ENCODE data around the gene TPI1.
A peak's percentile ranks its signal among the peaks of the same experiment; 100 is the strongest.
"Not testable (repeated sequence)": the region's sequence is repeated elsewhere in the genome, so short reads cannot be mapped to it uniquely, and the experiment has no call there.

The TPI1 gene

DNA sequence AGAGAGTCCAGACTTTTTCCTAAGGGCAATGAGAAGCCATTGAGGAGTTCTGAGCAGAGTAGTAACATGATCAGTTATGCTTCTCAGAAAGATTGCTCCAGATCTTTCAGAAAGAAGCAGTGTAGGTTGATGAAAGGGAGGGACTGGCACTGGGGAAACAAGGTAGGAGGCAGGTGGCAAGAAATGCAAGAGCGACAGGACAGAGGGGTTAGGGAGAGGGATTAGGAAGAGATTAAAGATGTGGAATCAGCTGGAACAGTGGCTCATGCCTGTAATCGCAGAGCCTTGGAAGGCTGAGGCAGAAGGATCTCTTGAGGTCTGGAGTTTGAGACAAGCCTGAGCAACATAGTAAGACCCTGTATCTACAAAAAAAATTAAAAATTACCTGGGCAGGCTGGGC lies 19.7 kb upstream of the TPI1 start:
- DNase-seq (ENCODE audit: low spot score): no peak

DNA sequence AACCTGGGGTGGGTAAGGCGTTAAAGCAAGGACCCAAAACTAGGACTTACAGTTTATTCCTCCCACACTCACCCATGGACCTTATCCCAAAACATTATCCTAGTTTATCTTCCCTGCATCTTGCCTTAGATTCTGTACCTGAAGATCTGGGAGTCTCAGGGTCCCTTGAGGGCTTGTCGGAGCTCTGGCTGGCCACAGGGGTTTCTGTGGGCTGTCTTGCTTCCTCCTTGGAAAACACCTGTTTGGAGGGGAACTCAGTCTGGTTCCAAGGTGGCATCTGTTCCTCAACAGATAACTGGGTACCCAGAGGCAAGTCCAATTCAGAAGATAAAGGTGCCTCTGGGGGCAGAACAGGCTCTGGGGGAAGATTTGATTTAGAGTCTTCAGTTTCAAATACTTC lies 17.9 kb upstream of the TPI1 start:
- DNase-seq (ENCODE audit: low spot score): no peak

DNA sequence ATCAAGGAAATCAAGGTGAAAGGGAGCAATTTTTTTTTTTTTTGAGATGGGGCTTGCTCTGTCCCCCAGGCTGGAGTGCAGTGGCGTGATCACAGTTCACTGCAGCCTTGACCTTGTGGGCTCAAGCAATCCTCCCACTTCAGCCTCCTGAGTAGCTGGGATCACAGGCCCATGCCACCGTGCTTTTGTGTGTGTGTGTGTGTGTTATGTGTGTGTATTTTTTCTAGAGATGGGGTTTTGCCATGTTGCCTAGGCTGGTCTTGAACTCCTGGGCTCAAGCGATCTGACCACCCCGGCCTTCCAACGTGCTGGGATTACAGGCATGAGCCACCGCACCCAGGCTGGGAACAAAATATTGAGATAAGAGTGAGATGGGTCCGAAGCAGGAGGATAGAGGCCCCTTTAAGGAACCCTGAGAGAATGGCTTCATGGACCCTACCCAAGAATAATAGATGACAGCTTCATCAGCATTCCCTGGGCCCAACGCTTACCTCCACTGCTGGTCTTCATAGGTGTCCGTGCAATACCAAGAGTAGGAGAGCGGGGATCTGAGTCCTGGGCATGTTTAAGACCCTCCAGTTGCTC lies 17.3 kb upstream of the TPI1 start:
- DNase-seq (ENCODE audit: low spot score): no peak

DNA sequence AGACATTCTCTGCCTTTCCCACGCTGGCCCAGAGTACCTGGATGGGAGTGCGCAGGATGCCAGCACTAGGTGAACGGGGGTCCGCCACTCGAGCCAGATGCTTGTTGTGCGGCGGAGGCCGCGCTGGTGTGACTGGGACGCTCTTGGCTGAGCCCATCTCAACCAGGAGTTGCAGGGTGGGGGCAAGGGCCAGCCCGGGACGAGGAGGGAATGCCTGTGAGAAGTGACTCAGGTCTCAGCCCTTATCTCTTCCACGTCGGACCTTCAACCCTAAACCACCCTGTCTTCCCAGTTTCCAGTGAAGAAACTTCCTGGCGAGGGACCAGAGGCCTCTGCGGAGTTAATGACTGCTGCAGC lies 16.6 kb upstream of the TPI1 start:
- no peak for DNase-seq (ENCODE audit: low spot score)

DNA sequence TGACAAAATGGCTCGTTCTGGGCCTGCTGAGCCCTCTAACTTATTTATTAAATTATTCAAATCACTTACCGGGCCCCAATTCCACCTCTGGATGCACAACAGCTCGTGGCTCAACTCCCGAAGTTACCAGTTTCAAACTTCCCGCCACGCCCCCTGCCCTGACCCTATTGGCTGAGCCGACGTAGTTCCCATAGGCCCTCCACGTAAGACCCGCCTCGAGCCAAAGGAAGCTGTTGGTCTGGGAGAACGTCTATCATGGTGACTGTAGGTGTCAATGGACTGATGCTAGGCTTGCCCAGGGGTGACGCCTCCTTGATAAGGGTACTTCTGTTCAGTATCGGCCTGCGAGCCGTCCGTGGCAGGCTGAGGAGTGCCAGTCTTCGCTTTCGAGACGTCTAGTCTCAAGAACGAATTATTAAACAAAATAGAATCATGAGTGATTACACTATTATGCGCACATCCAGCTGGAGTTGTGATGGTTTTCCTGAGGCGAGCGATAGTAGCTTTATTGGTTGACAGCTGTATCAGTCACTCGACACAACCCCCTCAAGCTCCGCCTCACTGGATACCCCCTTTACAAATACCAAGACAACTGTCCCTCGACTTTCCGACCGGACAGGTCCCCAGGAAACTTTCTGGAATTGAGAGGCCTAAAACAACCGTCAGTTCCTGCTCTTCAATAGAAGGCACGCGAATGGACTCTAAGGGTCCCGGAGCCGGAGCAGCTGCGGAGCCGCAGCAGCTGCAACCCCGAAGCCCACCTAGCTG lies 16.0 kb upstream of the TPI1 start, which contains the start of gene CDCA3:
Gene CDCA3, minus strand, starts transcription at position 134 of the 768 bp plus-strand sequence. CDS start 334 bp downstream, outside the sequence.
- peak; percentile 98 for DNase-seq (ENCODE audit: low spot score)

DNA sequence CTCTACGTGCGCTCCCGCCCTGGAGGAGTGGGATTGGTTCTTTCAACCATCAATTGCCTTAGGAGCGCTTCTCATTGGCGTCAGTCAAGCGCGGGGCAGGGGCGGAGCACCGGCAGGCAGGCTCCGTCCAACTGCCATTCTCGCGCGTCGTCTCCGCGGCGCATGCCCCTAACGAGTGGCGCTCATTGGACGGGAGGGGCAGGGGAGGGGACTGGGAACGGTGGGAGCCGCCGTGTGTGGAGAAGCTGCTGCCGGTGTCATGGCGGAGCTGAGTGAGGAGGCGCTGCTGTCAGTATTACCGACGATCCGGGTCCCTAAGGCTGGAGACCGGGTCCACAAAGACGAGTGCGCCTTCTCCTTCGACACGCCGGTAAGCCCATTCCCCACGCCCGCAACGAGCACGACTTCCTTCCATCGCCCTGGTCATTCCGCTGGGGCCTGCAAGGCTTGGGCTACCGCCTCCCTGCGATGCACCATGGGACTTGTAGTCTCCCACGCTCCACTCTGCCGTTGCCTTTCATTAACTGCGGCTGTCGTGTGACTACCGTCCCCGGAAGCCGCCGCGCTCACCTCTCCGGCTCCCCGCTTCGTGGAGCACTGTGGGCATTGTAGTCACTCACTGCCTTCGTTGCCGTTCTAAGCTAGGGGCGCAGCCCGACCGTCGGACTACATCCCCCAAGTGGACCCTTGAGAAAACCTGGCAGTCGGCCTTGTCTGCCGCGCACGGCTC lies 15.2 kb upstream of the TPI1 start, which contains the start of gene USP5:
Gene USP5, plus strand, starts transcription at position 230 of the 730 bp plus-strand sequence. Its CDS starts 30 bp downstream, at position 260.
- DNase-seq (ENCODE audit: low spot score): peak; percentile 100

DNA sequence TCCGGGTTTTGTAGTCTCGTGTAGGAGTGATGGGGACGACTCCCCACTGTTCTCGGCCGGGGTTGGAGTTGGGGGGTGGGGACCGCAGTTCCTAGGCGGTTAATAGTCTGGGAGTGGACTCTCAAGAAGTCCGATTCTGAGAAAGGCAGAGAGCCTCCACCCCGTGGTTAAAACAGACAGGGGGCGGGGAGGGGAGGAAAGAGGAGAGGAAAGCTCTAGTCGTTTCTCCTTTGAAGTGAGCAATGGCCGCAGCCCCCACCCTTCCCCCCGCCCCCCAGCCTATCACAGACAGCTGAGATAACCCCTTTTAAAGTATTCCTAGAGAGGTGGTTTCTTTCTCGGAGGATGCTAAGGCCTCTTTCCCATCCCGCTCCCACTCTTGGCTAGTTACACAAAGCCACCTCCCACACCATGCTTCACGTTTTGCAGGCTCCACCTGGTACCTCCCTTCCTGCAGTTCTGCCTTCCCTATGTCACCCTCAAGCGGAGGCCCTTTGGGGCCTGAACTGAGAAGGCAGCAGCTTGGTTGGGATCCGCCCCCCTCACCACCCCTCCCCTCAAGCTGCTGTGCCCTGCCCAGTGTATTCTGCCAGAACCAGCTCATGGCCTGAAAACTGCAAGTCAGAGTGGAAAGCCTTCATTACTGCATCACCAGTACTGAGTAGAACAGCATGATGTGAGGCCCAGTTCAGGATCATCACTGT lies 14.5 kb upstream of the TPI1 start:
- DNase-seq (ENCODE audit: low spot score): peak; percentile 37

DNA sequence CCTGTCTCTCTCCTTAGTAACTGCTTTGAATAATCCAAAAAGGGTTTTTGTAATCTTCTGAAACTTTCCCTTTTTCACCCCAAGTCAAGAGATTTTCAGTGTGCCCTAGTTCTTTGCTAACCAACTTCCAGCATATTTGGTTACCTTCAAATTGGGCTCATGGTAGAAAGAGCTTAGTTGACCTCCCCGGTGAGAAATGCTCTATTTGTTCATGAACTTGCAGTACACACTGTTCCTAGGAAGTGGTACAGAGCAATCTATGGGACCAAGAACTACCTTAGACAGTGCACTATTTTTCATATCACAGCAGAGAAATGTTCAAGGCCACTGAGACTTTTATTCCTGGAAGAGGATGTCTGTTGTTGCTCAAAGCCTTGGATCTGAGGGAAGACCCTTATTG lies 13.7 kb upstream of the TPI1 start:
- DNase-seq (ENCODE audit: low spot score): no peak

DNA sequence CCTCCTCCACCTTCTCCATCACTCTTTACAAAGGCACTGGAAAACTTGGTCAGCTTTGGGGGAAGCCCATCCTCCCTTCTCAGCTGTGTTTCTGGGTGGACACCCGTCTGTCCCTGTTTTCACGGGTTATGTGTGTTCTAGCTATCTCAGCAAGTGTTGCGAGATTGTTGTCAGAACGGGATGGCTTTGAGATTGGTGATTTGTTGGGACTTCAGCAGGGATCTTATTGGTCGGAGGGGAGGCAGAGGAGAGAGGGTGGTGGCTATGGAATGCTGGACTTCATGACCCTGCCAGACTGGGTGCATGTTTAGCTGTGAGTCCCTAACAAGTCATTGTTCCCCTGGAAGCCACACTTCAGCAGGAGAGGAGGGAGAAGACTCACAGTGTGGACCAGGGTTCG lies 13.3 kb upstream of the TPI1 start:
- DNase-seq (ENCODE audit: low spot score): no peak

DNA sequence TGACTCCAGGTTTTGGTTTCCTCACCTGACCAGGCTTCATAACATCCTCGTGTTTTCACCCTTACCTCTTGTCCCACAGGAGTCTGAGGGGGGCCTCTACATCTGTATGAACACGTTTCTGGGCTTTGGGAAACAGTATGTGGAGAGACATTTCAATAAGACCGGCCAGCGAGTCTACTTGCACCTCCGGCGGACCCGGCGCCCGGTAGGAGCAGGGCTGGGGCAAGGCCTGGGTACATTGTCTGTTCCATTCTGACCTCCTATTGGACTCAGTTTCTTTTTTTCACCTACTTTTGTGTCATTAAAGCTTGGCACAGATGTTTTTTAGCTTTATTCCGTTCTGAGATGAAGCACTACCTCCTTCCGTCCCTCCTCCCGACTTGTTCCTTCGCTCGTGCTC lies 12.0 kb upstream of the TPI1 start:
- DNase-seq (ENCODE audit: low spot score): no peak

DNA sequence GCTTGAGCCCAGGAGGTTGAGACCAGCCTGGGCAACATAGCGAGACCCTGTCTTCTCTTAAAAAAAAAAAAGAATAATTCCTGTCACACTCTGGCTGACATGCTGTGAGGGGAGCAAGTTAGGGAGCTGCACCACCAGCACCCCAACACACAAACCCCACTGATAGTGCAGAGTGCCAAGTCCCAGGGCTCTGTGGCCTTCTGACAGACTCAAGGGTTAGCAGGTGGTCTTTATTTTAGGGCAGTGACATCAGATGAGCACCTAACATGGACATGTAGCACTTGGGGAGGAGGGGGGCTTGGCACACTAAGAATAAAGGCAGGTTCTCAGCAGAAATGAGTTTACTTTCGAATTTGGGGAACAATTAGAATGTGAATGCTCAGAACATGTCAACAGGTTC lies 8.5 kb upstream of the TPI1 start:
- no peak for DNase-seq (ENCODE audit: low spot score)

DNA sequence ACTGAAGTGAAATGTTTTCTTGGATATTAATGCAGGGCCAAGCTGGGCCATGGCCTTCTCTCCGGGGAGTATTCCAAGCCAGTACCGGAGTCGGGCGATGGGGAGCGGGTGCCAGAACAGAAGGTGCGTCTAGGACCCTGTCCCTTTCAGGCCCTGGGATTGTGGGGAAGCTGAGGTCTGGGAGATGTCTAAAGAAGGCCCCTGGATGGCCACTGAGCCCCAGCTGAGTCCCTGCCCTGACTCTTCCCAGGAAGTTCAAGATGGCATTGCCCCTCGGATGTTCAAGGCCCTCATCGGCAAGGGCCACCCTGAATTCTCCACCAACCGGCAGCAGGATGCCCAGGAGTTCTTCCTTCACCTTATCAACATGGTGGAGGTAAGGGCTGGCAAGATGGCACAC lies 7.2 kb upstream of the TPI1 start:
- no peak for DNase-seq (ENCODE audit: low spot score)

DNA sequence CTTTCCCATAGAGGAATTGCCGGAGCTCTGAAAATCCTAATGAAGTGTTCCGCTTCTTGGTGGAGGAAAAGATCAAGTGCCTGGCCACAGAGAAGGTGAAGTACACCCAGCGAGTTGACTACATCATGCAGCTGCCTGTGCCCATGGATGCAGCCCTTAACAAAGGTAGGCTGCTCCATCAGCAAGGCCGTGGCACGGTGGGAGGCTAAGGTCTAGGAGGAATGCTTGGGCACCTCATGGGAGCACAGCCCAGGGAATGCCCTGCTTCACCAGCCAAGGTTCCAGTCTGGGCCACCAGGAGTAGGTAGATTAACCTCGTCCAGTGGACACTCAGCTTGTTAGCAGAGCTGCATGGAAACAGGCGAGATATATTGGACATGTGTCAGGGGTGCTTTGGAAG lies 6.4 kb upstream of the TPI1 start:
- DNase-seq (ENCODE audit: low spot score): no peak

DNA sequence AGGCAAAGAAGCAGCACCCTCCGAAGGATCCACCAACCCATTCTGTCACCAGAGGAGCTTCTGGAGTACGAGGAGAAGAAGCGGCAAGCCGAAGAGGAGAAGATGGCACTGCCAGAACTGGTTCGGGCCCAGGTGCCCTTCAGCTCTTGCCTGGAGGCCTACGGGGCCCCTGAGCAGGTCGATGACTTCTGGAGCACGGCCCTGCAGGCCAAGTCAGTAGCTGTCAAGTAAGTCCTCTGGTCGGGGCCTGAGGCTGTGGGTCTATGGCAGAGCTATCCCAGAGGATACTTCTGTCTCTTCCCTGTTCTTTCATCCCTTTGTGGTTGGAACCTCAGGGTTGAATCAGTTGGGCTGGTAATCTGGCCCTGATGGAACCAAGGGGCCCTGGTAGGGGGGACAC lies 5.9 kb upstream of the TPI1 start:
- DNase-seq (ENCODE audit: low spot score): no peak

DNA sequence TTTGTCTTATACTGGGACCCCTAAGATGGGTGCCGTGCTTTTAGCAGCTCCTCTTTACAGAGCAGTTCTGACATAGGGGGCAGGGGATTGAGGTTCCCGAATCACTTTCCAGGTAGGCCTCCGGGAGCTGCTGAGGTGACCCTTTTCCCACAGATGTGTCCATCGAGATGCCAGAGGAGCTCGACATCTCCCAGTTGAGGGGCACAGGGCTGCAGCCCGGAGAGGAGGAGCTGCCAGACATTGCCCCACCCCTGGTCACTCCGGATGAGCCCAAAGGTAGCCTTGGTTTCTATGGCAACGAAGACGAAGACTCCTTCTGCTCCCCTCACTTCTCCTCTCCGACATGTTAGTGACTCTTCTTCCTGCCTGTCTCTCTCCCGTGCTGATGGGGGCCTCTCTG lies 4.3 kb upstream of the TPI1 start:
- no peak for DNase-seq (ENCODE audit: low spot score)

DNA sequence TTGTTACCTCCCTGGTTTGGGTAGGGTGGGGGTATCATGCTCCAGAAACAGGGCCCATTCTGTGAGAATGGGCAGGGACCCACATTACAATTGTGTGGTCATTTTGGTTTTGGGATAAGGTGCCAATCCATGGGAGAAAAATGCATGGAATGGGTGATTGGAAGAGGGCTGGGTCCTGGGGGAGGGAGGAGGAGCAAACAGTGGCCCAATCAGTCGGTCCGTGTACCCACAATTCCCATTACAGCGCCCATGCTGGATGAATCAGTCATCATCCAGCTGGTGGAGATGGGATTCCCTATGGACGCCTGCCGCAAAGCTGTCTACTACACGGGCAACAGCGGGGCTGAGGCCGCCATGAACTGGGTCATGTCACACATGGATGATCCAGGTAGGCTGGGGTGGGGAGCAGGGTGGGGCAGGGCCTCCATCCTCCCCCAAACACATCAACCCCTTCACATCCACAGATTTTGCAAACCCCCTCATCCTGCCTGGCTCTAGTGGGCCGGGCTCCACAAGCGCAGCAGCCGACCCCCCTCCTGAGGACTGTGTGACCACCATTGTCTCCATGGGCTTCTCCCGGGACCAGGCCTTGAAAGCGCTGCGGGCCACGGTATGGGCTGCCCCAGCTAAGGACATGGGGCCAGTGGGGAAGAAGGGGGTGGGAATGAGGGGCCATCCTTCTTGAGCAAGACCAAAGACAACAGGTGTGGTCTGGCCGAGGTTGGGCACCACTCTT lies 3.6 kb upstream of the TPI1 start:
- DNase-seq (ENCODE audit: low spot score): no peak

DNA sequence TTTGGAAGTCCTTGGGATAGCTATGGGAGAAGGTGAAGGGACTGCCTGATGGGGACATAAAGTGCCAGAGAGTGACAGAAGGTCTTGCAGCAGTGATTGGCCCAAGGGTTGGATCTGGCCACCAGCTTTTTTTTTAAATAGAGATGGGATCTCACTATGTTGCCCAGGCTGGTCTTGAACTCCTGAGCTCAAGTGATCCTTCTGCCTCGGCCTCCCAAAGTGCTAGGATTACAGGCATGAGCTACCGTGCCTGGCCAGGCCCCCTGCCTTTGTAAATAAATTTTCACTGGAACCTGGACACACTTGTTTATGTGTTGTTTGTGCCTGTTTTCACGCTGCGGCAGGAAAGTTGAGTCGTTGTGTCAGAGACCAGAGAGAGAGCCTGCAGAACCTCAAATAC lies 2.0 kb upstream of the TPI1 start:
- DNase-seq (ENCODE audit: low spot score): not testable (repeated sequence)

DNA sequence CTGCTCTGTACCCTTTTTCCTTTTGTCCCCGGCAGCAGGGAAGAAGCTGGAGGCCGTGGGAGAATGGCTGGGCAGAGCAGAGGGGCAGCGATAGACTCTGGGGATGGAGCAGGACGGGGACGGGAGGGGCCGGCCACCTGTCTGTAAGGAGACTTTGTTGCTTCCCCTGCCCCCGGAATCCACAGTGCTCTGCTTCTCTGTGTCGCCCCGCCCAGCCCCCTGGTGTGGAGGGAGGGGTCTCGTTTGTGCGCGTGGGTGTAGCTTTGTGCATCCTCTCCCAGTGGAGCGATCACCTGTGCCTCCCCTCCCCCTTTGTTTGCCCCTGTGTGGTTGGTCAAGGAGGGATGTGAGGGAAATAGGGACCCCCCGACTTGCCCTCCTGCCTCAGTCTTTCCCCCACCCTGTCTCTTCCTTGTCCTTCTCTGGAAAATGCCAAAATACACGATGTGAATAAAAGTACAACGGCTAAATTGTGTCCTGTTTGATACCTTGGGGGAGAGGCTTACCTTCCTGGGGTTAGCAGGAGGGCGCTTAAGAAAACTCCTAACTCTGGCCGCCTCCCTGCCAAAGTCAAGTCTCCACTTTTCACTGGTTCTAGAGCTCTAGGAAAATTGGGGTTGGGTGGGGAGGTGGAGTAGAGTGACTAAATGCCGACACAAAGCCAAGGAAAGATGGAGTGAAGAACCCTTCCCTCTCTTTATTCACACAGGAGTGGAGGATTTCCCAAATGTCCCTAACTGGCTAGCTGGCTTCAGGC lies 990 bp upstream of the TPI1 start:
- no peak for DNase-seq (ENCODE audit: low spot score)

DNA sequence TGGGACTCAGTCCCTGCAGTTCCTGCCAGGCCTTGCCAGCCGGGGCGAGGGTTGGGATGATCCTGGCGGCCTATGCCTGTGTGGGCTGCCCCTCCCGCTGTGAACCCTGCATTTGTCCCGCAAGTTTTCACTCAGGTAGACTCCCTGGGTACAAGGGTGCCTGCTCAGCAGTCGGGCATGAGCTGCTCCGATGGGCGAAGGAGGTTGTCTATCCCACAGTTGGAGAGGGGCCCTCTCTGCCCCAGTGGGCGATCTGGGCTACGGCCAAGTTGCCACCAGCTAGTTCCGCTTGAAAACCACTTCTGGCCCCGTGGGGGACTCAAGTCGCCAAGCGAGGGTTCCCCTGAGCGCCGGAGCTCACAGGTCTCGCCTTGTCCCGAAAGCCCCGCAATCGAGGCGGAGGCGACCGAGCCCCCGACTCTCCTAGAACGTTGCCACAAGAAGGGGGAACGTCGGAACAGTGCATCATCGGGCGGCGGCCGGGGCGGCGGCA lies 365 bp upstream of the TPI1 start:
- no peak for DNase-seq (ENCODE audit: low spot score)

DNA sequence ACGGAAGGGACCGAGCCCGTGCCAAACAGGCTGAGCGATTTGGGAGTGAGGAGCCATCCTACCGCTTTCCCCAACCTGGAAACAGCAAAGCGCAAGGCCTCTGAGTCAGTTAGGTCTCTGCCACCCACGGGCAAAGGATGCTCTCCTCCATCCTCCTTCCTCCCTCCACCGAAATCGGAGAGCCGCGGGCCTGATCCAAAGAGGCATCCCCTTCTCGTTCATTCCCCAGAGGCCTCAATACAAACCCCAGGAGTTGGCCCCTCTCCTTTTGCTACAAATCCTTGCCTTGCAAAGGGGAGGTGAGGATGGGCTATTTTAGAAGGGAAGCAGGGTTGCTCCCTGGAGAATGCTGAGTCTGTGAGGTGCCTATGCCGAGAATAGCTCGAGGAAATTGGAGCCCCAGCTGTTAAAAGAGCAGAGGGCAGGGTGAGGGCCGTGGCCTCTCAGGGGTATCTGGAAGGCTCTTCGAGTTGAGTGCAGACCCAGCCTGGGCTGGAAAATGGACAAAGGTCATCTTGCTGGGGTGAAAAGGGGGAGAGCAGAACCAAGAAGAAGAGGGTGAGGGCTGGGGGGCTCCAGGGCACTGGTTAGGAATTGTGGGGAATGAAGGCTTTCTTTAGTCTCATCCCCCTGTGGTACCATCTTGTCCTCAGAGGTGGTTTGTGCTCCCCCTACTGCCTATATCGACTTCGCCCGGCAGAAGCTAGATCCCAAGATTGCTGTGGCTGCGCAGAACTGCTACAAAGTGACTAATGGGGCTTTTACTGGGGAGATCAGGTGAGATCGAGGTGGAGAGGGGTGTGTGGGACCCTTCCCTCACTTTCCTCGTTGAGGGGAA lies 1.1 kb downstream of the TPI1 start:
- peak; percentile 59 for DNase-seq (ENCODE audit: low spot score)
